ENCODE measurements around the gene LRG1.

GRCh38 chr19:4492337-4493103, 47.3 kb downstream of the LRG1 start:
- no peak for TF ChIP-seq CTCF (IDR thresholded peaks at IDR 0.05)
- no peak for TF ChIP-seq ZFX (IDR thresholded peaks at IDR 0.05; ENCODE audit: borderline replicate concordance)
